Inflammatory macrophage treated with lipopolysaccharide for 4 hours (primary cell): Measurements from ENCODE around the gene CDH23.
A peak's percentile ranks its signal among the peaks of the same experiment; 100 is the strongest.
"Not testable (repeated sequence)": the region's sequence is repeated elsewhere in the genome, so short reads cannot be mapped to it uniquely, and the experiment has no call there.

Experiments
- DNase-seq: peaks from one replicate; pipeline ENCODE4 v3.0.0-alpha.2; 2020

CDH23 gene

DNA sequence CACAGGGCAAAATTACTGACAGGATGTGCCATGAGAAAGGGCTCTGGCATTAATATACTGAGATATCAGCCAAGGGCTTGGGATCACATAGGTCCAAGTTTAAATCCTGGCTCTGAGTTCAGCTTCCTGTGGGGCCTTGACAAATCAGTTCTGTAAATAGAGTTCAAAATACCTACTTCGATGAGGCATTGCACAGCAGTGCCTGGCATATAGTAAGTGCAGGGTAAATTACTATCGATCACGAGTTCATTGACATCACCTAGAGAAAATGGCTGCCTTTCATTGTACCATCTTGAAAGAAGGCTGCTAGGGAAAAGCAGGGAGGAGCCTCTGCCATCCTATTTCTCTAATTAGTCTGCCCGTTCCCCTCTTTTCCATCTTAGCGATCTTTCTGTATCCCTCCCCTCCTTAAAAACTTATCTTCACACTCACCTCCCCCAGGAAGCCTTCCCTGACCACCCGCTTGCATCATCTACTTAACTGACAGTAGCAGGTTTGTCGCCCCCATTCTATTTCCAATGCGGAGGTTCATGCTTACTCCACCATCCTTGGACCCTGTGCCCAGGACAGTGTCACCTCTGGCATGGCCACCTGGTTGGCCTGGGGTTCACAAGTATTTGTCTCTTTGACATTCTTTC is 198.3 kb downstream of the CDH23 start:
- DNase-seq: no peak

DNA sequence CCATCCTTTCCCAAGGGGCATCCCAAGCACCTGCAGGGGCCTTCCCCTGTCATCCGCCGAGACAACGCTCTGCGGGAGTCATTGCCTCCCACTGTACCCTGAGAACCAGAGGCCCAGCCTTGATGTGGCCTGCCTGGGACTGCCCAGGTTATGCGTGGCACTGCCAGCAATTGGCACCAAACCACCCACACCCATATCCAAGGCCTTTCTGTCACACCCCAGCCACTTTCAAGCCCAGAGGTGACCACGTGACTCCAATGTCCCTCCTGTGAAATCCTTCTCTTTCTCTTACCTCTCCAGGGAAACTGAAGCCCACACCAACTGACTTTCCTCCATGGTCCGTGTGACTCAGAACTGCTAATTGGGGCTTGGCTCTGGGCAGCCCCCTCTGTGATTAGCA is 198.9 kb downstream of the CDH23 start:
- DNase-seq: no peak

DNA sequence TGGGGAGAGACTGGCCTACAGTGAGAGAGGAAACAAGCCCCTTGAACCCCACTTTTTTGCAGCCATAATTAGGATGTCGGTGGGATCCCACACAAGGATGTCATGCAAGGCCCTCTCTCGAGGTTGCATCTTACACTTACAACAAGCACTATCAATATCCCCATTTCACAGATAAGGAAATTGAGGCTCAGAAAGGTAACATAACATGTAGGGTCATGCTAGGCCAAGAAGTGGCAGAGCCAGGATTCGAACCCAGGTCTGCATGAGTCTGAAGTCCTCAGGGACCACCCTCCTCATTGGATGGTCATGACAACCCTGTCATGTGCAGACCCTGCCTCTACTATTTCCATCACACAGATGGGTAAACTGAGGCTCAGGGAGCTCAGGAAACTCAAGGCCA is 199.4 kb downstream of the CDH23 start:
- no peak for DNase-seq

DNA sequence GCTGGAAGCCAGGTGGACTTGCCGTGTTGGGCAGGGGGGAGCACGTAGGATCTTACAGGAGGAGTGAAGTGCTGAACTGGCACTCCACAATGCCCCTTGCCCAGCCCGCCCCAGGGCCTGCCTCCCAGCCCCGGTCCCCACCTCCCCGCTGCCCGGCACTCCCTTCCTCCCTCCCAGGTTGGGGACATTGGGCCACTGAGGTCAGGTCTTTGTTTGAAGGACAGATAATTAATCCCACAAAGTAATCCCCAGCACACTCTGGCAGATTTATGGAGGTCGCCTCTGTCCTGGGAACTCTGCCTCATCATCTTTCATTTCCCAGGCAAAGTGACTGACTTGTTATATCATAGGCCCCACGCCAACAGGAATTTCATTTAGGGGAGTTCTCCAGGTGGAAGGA is 200.0 kb downstream of the CDH23 start:
- no peak for DNase-seq

DNA sequence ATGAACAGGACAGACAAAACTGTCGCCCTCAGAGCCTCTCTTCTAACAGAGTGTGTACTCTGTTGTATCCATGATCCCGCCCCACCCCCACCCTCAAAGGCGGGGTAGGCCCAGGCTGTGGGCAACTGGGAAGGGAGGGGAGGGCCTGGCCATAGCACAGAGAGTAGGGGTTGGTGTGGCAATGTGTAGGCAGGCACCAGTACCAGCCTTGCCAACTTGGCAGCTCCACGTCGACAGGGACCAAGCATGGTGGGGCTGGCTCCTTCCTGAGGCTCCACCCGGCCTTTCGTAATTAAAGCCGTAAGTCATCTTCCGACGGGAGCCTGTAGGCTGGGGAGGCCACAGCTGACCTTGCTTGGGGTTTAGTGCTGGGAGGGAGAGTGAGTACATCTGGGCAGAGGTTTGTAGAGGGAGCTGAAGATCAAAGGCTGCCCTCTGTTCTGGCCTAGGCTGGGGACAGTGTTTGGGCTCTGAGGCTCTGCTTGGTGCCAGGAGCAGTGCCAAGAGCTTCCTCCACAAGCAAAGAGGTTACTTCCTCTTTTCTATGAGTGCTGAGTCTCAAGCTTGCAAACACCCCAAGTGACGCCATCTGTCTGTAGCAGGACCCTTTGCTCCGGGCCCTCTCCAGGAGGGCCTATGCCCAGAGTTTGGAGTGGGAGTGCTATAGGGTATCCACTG is 201.2 kb downstream of the CDH23 start:
- DNase-seq: peak; percentile 91

DNA sequence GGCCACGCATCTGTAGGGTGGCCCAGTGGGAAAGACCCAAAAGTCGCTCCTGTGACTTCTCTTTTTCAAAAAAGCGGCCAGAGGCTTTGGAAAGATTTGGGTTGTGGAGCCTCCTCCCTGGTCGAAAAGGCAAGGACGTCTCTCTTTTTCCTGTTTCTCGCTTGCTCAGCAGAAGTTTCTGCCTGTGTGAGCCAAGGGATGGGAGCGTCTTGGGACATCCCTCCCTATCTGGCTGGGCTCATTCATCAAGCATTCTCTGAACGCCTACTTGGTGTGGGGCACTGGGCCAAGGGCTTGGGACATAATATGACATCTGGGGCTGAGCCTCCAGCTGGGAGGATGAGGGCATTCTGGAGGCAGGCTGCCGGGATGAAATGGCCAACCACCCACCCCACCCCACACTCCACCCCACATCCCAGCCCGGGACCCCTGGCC is 201.9 kb downstream of the CDH23 start:
- DNase-seq: peak; percentile 96

DNA sequence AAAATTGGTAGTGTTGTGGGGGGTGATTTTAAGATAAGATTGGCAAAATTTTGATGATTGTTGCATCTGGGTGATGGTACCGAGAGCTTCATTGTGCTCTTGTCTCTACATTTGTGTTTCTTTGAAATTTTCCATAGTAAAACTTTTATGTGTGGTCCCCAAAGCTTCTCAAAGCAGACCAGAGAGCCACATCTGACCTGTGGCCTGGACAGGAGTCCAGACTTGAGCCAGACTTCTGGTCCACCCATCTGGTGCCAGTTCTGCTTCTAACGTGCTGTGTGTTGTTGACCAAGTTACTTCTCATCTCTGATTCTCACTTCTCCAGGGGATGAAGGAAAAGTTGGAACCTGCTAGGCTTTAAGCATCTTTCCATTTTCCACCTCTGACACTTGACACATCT is 202.8 kb downstream of the CDH23 start:
- DNase-seq: peak; percentile 50

DNA sequence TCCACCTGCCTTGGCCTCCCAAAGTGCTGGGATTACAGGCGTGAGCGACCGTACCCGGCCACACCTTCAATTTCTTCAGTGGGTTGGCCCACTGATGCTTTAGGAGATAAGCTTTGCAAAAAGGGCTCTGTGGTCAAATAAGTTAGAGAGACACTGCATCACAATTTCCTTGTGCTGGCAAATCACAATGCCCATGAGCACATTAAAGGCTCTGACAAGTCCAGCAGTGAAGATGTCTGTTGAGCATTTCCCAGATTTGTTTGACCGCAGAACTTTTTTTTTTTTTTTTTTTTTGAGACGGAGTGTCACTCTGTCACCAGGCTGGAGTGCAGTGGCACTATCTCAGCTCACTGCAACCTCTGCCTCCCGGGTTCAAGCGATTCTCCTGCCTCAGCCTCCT is 203.5 kb downstream of the CDH23 start:
- not testable (repeated sequence) for DNase-seq

DNA sequence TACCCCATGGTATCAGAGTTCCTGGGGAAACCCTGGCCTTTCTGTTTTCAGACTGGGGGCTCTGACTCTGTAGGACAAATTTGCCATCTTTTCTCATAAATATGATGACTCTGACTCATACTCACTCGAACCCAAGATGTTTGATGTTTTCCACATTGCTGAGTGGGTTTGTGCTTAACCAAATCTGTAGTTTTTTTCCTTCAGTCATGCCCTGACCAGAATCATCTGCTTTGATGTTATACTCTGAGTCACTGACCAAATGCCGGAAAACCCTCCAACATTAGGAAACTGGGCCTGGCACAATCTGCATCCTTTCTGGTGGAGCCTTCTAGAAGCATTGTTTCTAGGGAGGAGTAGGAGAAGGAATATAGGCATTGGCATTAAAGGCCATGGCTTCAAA is 204.1 kb downstream of the CDH23 start:
- DNase-seq: peak; percentile 96

DNA sequence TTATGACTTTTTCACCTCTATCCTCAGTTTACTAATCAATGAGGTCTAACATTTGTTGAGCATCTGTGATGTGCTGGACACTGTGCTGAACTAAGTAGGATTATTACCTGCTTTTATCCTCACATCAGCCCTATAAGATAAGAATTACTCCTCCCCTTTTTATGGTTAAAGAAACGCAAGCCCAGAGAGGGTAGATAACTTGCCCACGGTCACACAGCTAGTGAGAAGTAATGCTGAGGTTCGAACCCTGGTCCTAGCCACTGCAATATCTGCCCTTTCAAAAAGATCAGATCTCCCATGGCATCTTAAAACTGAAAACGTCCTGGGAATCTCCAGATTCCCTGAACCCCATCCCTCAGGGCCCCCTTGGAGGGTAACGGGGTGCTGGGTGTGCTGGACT is 204.6 kb downstream of the CDH23 start:
- DNase-seq: no peak

DNA sequence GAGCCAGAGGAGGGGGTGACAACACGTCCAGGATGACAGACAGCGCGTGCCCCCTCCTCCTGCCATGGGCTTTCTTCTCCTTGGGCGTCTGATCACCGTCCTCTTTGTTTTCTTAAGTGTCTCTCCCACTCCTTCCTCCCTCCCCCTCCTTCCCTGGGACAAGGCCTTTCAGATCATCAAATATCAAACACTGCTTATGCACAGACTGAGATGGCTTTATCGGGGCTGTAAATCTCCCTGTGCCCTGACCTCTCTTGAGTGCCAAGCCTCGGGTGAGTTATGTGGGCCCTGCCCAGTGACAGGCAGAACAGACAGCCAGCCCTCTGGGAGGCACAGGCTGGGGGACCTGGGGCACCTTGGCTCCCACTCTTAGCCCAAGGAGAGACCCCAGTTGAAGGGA is 206.4 kb downstream of the CDH23 start:
- peak; percentile 21 for DNase-seq

DNA sequence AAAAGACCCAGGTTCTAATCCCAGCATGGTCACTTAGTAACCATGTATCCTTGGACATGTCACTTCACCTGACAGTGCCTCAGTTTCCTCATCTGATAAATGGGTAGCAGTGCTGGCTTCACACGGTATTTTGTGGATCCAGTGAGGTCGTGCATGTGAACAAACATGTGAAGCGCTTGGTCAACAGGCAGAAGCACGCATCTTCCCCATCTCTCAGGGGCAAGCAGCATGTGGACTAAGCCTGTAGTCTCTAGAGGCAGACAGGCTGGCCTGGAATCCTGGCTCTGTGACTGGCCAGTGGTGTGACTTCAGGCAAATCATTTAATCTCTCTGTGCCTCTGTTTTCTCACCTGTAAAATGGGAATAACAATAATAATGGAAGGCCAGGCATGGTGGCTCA is 207.0 kb downstream of the CDH23 start:
- no peak for DNase-seq

DNA sequence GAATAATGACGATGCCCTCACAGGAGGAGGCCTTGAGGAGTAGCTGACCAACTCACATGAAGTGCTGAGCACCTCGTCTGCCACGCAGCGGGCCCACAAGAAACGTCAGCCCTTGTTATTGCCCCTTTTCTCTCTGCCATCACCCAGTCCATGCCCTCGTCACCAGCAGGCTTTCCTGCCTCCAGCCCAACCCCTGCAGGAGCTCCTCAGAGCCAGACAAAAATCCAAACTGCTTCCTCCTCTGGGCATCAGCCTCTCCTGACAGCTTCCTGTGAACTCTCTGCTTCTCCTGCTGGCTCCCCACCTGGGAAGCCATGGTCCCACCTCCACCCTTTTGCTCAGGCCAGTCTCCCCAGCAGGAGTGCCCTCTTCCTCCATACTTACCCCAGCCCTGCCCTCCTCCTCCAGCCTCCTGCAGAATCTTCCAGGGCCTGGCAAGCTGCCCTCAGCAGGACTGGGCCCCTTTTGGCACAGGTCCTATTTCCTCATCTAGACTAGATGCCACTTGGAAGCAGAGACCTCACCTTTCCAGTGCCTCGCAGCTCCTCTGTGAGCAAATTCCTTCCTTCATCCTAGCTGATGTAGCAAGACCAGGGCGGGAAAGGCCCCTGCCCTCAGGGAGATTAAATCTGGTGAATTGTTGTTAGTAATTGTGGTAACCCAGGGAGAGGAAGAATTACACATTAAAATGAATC is 207.8 kb downstream of the CDH23 start:
- DNase-seq: no peak

DNA sequence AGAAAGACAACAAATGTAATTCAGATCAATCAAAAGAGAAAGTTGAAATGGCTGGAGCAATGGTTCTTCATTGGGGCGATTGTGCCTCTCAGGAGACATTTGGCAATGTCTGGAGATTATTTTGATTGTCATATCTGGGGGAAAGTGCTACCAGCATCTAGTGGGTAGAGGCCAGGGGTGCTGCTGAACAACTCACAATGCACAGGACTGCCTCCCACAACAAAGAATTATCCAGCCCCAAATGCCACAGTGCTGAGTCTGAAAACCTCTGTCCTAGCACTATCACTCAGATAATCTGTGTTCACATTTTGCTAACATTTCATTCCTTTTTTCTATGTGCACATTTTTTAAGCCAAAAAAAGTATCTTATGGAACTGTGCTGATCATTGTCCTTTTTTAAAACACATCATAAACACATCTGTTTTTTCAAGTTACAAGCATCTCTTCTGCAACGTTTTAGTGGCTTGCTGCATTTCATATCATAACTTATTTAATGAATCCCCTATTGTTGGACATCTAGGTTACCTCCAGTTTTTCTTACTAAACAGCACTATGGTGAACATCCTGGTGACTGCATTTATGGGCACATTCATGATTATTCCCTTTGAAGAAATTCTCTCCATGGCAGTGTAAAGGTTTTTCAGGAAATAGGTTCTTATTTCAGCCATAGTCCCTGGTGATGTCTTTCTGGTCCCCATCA is 208.7 kb downstream of the CDH23 start:
- DNase-seq: no peak

DNA sequence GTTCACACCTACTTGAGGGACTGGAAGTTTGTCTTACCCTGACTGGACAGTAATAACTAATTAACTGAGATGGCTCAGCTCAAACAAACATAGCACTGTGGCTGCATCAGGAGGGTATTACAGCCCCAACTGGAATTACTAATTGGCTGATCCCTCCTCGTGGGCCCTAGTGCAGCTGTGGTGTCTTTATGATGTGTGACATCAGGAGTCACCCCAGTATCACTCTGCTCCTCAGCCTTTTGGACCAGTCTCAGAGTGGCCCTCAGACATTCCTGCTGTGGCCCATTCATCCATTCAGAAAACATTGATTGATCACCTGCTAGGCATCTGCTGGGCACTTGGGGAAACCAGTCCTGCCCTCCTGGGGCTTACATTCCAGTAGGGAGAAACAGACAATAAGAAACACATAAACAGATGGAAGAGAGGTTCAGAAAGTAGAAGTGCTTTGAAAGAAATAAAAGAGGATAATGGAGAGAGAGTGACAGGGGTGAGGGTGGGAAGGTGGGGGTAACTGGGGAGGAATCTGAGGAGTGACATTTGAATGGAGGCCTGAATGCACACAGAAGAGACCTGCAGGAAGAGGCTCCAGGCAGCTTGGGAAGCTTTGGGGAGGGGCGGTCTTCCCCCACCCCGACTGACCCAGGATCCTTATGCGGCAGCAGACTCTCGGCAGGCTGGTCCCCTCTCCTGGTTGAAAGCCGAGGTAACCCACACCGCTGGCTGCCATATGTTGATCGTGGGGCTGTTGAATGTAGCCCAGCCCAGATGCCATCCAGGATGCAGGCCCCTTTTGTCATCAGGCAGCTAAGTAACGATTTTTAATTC is 209.7 kb downstream of the CDH23 start:
- no peak for DNase-seq

DNA sequence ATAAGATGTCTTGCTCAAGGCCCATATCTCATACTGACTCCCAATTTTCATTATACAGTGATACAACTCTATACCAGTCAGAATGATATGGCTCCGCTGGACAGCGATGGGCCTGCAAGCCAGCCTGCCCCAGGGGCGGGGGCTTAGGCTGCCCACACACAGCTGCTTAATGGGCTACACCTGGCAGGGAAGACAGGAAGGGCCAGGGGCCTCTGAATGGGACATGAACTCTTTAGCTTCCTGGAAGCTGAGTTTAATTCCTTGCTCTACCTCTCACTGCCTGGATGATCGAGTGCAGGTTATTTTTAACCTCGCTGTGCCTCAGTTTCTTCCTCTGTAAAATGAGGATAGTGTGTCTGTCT is 210.3 kb downstream of the CDH23 start:
- no peak for DNase-seq

DNA sequence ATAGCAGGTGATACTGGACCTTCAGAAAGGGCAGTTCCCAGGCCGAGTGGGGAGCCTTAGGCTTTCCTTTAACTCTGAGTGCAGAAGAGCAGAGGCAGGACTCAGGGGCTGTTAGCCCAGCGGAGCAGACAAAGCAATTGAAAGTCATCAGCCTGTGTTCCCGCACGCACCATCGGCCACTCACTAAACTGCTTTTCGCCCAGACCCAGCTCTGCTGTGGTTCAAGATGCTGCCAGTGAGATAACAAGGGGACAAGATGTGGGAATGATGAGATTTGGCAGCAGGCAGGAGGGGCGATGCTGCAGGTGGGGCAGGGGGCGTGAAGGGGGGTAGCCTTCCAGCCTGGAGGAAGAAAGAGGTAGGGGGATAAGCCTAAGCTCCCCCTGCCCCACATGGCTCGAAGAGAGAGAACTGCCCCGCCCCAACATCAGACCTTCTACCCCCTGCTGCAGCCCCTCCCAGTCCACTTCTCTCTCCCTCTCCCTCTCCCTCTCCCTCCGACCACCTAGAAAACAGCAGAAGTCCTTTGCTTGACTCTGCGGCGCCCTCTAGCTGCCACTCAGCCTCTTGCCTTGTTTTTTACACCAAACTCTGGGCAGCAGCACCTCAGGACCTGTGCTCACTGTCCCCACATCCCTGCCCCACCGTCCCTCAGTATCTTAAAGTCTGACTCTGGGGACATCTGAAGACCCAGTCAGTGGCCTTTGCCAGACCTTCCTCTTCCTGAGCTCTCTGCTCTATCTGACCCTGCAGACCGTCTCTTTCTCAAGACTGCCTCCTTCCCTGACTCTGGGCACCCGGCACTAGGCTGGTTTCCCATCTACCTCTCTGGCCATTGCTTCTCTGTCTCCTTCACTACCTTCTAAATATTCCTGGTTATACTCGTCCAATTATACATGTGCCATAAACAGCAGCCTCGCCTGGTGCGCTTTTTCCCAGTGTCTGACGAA is 212.4 kb downstream of the CDH23 start:
- DNase-seq: peak; percentile 74

DNA sequence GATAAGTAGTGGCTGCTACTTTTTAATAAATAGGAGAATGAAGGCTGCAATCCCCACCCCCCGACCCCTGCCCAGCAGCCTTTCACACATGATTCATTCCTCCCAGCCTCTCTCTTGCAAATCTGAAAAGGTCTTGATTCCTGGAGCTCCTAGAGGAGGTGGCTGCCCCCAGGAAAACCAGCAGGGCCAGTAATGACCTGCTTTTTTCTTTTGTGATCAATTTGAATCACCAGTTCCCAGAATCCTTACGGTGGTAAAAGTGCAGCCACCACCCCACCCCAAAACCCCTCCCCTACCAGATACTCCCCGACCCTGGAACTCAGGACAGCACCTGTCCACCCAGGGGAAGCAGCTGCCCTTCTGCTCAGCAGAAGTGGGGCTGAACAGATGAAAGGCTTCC is 213.9 kb downstream of the CDH23 start:
- no peak for DNase-seq

DNA sequence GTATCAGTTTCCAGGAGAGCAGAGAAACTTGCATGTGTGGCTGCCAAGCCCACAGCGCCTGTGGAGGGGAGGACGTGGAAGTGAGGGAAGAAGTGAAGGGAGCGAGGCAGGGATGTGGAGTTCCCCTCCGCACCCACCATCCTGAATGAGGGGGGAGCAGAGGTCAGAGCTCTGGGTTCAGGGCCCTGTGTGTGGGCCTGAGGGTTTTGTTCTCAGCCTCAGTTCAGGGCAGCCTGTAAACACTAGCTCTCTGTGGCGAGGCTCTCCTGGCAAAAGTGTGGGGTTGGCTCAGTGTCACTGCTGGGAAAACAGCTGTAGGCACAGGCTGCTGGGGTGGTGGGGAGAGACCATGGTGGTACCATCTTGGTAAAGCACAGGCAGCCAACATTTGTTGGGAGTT is 214.4 kb downstream of the CDH23 start:
- DNase-seq: no peak

DNA sequence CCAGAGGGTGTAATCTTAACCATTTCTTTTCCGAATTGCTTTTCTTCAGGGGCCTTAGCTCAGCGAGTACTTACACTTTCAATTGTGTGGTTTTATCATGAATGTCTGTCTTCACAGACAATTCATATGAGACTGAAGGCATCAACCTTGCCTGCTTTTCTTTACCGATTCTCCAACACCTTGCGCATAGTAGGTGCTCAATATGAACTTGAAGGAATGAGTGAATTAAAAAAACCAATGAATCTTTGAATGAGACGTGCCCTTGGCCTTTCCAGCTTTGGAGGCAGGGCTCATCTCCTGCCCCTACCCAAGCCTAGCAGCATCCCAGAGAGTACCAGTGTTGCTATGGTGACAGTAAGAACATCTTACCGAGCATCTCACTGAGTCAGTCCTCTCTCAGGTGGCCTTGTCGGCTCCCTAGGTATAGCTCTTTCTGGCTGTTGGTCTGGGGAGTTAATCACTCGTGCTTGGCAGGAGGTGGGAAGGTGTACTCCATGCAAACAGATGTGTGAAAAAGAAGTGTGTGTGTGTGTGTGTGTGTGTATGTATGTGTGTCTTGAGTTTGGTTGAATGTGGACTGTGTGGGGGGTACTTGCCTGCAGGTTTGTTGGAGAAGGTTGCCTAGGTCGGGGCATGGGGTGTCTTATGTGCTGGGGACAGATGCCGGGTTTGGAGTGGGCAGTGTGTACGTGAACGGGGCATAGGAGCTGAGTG is 215.1 kb downstream of the CDH23 start:
- DNase-seq: no peak

DNA sequence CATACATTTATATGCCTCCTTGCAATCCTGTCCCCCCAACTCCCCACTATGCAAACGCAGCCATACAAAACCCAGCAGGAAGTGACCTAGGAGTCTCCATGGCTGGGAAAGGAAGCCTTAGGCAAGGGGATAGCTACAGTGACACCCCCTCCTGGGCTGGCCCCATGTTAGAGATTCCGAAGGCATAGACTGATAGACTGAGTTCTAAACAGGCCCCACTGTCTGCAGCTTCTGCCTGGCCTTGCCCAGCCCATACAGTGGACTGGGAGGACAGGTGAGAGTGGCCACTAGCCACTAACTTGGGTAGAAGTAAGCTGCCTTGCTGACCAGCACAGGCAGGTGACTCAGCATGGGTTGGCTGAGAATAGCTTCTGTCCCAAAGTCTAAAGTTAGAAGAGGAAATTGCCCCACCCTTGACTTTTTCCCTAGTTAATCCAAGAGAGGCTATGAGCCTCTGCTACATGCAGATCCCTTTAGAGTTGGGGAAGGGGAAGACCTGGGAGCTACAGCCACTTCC is 216.6 kb downstream of the CDH23 start:
- DNase-seq: peak; percentile 76
